PC-9 (cell line): ENCODE data around the gene EPM2AIP1. TPM values are rescaled to one million over a fixed set of nuclear protein-coding genes. Genes with fewer than 3 reads are reported as not detected.

ENCODE experiments used
- BruUV-seq: library from RNA; stranded (reverse); fragments of 400-500 nt; replicated peaks from 2 replicates; lab custom pipeline; 2021; lab: Mats Ljungman, UMichigan
- CTCF ChIA-PET: fragments of 300-600 bp; sonication (Branson Sonifier 250); formaldehyde crosslinking; loops from one replicate; lab custom pipeline; 2022; ENCODE audit warnings: antibody characterized with exemption; lab: Charles Lee
- POLR2A ChIA-PET: fragments of 300-600 bp; sonication (Branson Sonifier 250); formaldehyde crosslinking; loops from one replicate; lab custom pipeline; 2022; ENCODE audit warnings: antibody characterized with exemption; ENCODE audit not compliant: unreplicated experiment; lab: Charles Lee
- DNase-seq, 2 experiments: peaks; one replicate each; pipeline versions ENCODE4 v3.0.0 to v3.0.0-alpha.2; 2015 to 2022; ENCODE audit warnings: mixed read lengths in 1 of 2
- H2AFZ ChIP-seq: fragments of 200-600 bp; sonication (generic); 2 replicates; pipeline ENCODE4 v1.8.1; 2017; ENCODE audit warnings: antibody characterized with exemption
- H3F3A ChIP-seq: fragments of 200-600 bp; sonication (generic); 2 replicates; pipeline ENCODE4 v1.8.1; 2017; ENCODE audit warnings: antibody characterized with exemption, mild to moderate bottlenecking, low read depth; ENCODE audit not compliant: insufficient read depth
- H3K27ac ChIP-seq: fragments of 200-600 bp; sonication (generic); 2 replicates; pipeline ENCODE4 v1.6.1; 2016; ENCODE audit warnings: mixed run types
- H3K27me3 ChIP-seq: fragments of 200-600 bp; sonication (generic); 2 replicates; pipeline ENCODE4 v1.6.1; 2016; ENCODE audit warnings: low read depth, mixed run types; ENCODE audit not compliant: insufficient read depth
- H3K36me3 ChIP-seq: fragments of 200-600 bp; sonication (generic); 2 replicates; pipeline ENCODE4 v1.6.1; 2016; ENCODE audit warnings: low read depth, mixed run types
- H3K4me1 ChIP-seq: fragments of 200-600 bp; sonication (generic); replicated peaks from 2 replicates; pipeline ENCODE4 v1.6.1; 2016; ENCODE audit warnings: mixed run types; ENCODE audit not compliant: insufficient read depth
- H3K4me2 ChIP-seq: fragments of 200-600 bp; sonication (generic); 2 replicates; pipeline ENCODE4 v1.6.1; 2017; ENCODE audit warnings: mixed run types
- H3K4me3 ChIP-seq: fragments of 200-600 bp; sonication (generic); 2 replicates; pipeline ENCODE4 v1.6.1; 2016; ENCODE audit warnings: mixed run types
- H3K79me2 ChIP-seq: fragments of 200-600 bp; sonication (generic); 2 replicates; pipeline ENCODE4 v1.6.1; 2017; ENCODE audit warnings: low read depth, mixed run types
- H3K9me2 ChIP-seq: fragments of 200-600 bp; sonication (generic); 2 replicates; pipeline ENCODE4 v1.8.1; 2017; ENCODE audit warnings: mild to moderate bottlenecking; ENCODE audit not compliant: insufficient read depth
- H3K9me3 ChIP-seq: fragments of 200-600 bp; sonication (generic); 2 replicates; pipeline ENCODE4 v1.8.1; 2016; ENCODE audit warnings: low read depth; ENCODE audit not compliant: insufficient read depth
- H4K20me1 ChIP-seq: fragments of 200-600 bp; sonication (generic); 2 replicates; pipeline ENCODE4 v1.8.1; 2017; ENCODE audit not compliant: insufficient read depth
- EZH2 ChIP-seq: fragments of 200-600 bp; sonication (generic); IDR thresholded peaks from 2 replicates; pipeline ENCODE4 v1.8.0; 2017; ENCODE audit warnings: antibody characterized with exemption, low read depth
- intact Hi-C: fragments of 100-400 bp; cut with micrococcal nuclease; formaldehyde crosslinking; loops from one replicate; pipeline ENCODE4 v1.10.0; 2022; ENCODE audit not compliant: unreplicated experiment
- total RNA-seq: library from RNA; stranded (reverse); gene quantifications from 2 replicates; pipeline ENCODE4 v1.2.3, GENCODE V29; 2021
- TF ChIP-seq, protein P1 (sequence below): fragments of 200-600 bp; sonication (generic); conservative IDR thresholded peaks from 2 replicates; pipeline ENCODE4 v1.6.1; 2017; ENCODE audit warnings: mixed run types, antibody characterized with exemption, mild to moderate bottlenecking, moderate library complexity

EPM2AIP1 gene
- total RNA-seq, 1 experiment from 2014 or later: 10.5 TPM

DNA sequence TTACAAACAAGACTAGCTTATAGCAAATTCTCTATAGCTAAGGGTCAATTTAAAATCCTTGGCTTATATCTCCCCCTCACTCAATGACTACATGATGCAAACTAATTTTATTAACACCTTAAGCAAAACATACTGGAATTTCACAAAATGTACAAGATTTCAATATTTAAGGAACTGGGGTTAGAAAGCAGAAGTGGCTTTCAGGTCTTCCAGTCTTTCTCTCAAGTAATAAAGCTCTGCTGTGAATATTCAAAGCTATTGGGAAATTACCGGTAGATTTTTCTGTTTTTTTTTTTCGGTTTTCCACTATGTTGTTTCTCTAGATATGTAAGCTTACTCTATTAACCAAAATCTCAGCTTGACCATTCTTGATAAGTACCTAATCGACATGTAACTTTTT lies 3.9 kb downstream of the EPM2AIP1 start:
- no peak overlapping the region for H2AFZ ChIP-seq
- no peak for DNase-seq
- intact Hi-C loops: no loop called here
- no peak overlapping the region for H3K4me2 ChIP-seq
- no TSS peak for BruUV-seq
- no peaks in the 10 kb centered on the region; the same call in none of the 2 replicates for H4K20me1 ChIP-seq
- H3K27ac ChIP-seq: no peak overlapping the region
- H3K9me3 ChIP-seq: no peaks in the 10 kb centered on the region
- peaks cover 22% of the 10 kb centered on the region for H3K4me1 ChIP-seq
- peaks cover 39% of the 10 kb centered on the region for H3K79me2 ChIP-seq
- no peak overlapping the region for H3K4me3 ChIP-seq
- no peaks in the 10 kb centered on the region; the same call in 1 of the 2 replicates for H3F3A ChIP-seq
- no peaks in the 10 kb centered on the region for H3K27me3 ChIP-seq
- POLR2A ChIA-PET: interaction anchor here (0.6 kb wide), 2 partner anchors 158 to 201 kb away, joined by 6 to 14 read pairs; no protein-coding TSS in a partner anchor
- TF ChIP-seq, protein P1, sequence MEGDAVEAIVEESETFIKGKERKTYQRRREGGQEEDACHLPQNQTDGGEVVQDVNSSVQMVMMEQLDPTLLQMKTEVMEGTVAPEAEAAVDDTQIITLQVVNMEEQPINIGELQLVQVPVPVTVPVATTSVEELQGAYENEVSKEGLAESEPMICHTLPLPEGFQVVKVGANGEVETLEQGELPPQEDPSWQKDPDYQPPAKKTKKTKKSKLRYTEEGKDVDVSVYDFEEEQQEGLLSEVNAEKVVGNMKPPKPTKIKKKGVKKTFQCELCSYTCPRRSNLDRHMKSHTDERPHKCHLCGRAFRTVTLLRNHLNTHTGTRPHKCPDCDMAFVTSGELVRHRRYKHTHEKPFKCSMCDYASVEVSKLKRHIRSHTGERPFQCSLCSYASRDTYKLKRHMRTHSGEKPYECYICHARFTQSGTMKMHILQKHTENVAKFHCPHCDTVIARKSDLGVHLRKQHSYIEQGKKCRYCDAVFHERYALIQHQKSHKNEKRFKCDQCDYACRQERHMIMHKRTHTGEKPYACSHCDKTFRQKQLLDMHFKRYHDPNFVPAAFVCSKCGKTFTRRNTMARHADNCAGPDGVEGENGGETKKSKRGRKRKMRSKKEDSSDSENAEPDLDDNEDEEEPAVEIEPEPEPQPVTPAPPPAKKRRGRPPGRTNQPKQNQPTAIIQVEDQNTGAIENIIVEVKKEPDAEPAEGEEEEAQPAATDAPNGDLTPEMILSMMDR: no peak
- TF ChIP-seq EZH2: no peak
- peaks cover 24% of the 10 kb centered on the region; the same call in 1 of the 2 replicates for H3K36me3 ChIP-seq
- CTCF ChIA-PET: interaction anchor here (0.5 to 0.6 kb wide), 2 partner anchors 22 to 44 kb away, joined by 3 read pairs; partner anchors contain the start of gene TRANK1
- no peaks in the 10 kb centered on the region for H3K9me2 ChIP-seq

DNA sequence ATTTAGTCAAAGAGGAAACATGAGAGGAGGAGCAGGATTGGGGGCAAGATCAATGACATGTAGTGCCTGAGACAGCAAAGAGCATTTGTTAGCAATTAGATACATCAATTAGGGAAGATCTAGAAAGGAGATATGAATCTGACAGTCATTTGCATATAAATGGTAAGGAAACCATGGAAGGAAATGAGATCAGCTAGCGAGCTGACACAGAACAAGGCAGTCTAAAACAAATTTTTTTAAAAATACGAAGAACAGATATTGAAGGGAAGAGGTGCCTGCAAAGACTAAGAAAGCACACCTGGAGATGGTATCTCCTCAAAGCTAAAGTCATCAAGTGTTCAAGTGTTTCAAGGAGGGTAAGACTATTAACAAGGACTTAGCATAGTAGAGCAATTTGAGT lies 4.6 kb downstream of the EPM2AIP1 start:
- H3K36me3 ChIP-seq: peaks cover 24% of the 10 kb centered on the region; the same call in 1 of the 2 replicates

DNA sequence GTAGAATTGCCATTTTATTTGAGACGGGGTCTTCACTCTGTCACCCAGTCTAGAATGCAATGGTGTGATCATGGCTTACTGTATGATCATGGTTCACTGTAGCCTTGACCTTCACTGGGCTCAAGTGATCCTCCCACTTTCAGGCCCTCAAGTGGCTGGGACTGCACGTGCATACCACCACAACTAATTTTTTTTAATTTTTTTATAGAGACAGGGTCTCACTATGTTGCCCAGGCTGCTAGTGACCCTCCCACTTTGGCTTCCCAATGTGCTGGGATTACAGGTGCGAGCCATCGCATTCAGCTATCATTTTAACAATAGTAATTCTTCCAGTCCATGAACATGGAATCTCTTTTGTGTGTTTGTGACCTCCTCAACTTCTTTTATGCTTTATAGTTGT lies 11.9 kb downstream of the EPM2AIP1 start:
- Histone ChIP-seq H4K20me1 (no peaks in the 10 kb centered on the region), H3K4me1 (no peaks in the 10 kb centered on the region), H3K79me2 (no peaks in the 10 kb centered on the region), H3K4me2 (no peak overlapping the region), H3F3A (peaks cover 4% of the 10 kb centered on the region; the same call in 1 of the 2 replicates), H3K4me3 (no peak overlapping the region), H3K9me2 (no peaks in the 10 kb centered on the region), H3K27ac (no peak overlapping the region), H3K27me3 (no peaks in the 10 kb centered on the region), H2AFZ (no peak overlapping the region), H3K36me3 (no peaks in the 10 kb centered on the region), H3K9me3 (no peaks in the 10 kb centered on the region; the same call in 1 of the 2 replicates)
- no TSS peak for BruUV-seq
- TF ChIP-seq, protein P1: no peak
- TF ChIP-seq EZH2: no peak
- no peak for DNase-seq
- ChIA-PET POLR2A (no interaction called here), CTCF (no interaction called here)
- intact Hi-C loops: no loop called here

More for the DNA sequence above, 4.6 kb downstream of the EPM2AIP1 start:
- H3K79me2 ChIP-seq: peaks cover 37% of the 10 kb centered on the region
- ChIA-PET POLR2A (interaction anchor here (0.6 kb wide), 2 partner anchors 158 to 201 kb away, joined by 6 to 14 read pairs; no protein-coding TSS in a partner anchor), CTCF (no interaction called here)
- no peaks in the 10 kb centered on the region; the same call in 1 of the 2 replicates for H3F3A ChIP-seq
- no peaks in the 10 kb centered on the region; the same call in none of the 2 replicates for H4K20me1 ChIP-seq
- no peaks in the 10 kb centered on the region for H3K27me3 ChIP-seq
- BruUV-seq: no TSS peak
- no peaks in the 10 kb centered on the region for H3K9me2 ChIP-seq
- H3K9me3 ChIP-seq: no peaks in the 10 kb centered on the region
- H2AFZ ChIP-seq: no peak overlapping the region
- no peak for DNase-seq
- intact Hi-C loops: no loop called here
- TF ChIP-seq, protein P1: no peak
- TF ChIP-seq EZH2: no peak
- no peak overlapping the region for H3K4me2 ChIP-seq
- no peak overlapping the region for H3K4me3 ChIP-seq
- no peak overlapping the region for H3K27ac ChIP-seq
- H3K4me1 ChIP-seq: peaks cover 21% of the 10 kb centered on the region
